ENCODE measurements around the gene KCTD16.

- TF ChIP-seq POLR2AphosphoS5 (IDR thresholded peaks at IDR 0.05) (no peak), CTCF (IDR thresholded peaks at IDR 0.05) (no peak), POLR2A (IDR thresholded peaks at IDR 0.05) (no peak), EP300 (IDR thresholded peaks at IDR 0.05) (no peak)
These were observed 311.2 kb downstream of the KCTD16 start for GRCh38 chr5:144481861-144482260.

Measured in upper lobe of left lung (tissue), 4 donors.